Keratinocyte (primary cell): Measurements from ENCODE around the gene CACNB4. TPM values are rescaled to one million over a fixed set of nuclear protein-coding genes. Genes with fewer than 3 reads are reported as not detected.

Experiments used
- DNase-seq: peaks from one replicate; pipeline ENCODE4 v3.0.0-alpha.2; 2011; ENCODE audit warnings: low read depth, missing footprints, low spot score
- FAIRE-seq: peaks from 2 replicates; lab custom pipeline; 2011; peaks lifted over from hg19 to GRCh38; lab: Jason Lieb, UNC
- H2AFZ ChIP-seq: 2 replicates; pipeline ENCODE4 v1.6.0; 2012; ENCODE audit warnings: low read length, control low read depth, inconsistent platforms; ENCODE audit not compliant: control insufficient read depth
- H3K27ac ChIP-seq: 2 replicates; pipeline ENCODE4 v1.5.1; 2011; ENCODE audit warnings: low read length; ENCODE audit not compliant: control insufficient read depth, insufficient read depth
- H3K27me3 ChIP-seq: 3 replicates; pipeline ENCODE4 v1.6.0; 2011; ENCODE audit warnings: low read length; ENCODE audit not compliant: control insufficient read depth, insufficient read depth; ENCODE audit errors: extremely low read depth
- H3K36me3 ChIP-seq, 2 experiments: 2 replicates in 1 of 2; 3 replicates in 1 of 2; pipeline ENCODE4 v1.5.1; 2011; ENCODE audit warnings: low read length in 2 of 2, mild to moderate bottlenecking in 1 of 2; ENCODE audit not compliant: control insufficient read depth in 2 of 2, insufficient read depth in 2 of 2; ENCODE audit errors: extremely low read depth in 1 of 2
- H3K4me1 ChIP-seq: 3 replicates; pipeline ENCODE4 v1.5.1; 2011; ENCODE audit warnings: low read length; ENCODE audit not compliant: control insufficient read depth, insufficient read depth; ENCODE audit errors: extremely low read depth
- H3K4me2 ChIP-seq: 3 replicates; pipeline ENCODE4 v1.6.0; 2011; ENCODE audit warnings: low read depth, low read length; ENCODE audit not compliant: control insufficient read depth, insufficient read depth; ENCODE audit errors: extremely low read depth
- H3K4me3 ChIP-seq, 3 experiments: fragments of 200-600 bp in 1 of 3; sonication (generic) in 1 of 3; 2 replicates in 2 of 3; 3 replicates in 1 of 3; pipeline ENCODE4 v1.5.1; 2011 to 2016; ENCODE audit warnings: low read length in 3 of 3, mild to moderate bottlenecking in 3 of 3, control low read depth in 2 of 3, inconsistent platforms in 1 of 3, low read depth in 1 of 3, mixed read lengths in 1 of 3, mixed run types in 1 of 3, moderate library complexity in 1 of 3; ENCODE audit not compliant: control insufficient read depth in 2 of 3, insufficient read depth in 2 of 3; ENCODE audit errors: extremely low read depth in 1 of 3
- H3K79me2 ChIP-seq: 2 replicates; pipeline ENCODE4 v1.6.0; 2012; ENCODE audit warnings: low read length; ENCODE audit not compliant: control insufficient read depth, insufficient read depth
- H3K9ac ChIP-seq: 3 replicates; pipeline ENCODE4 v1.6.0; 2011; ENCODE audit warnings: low read length; ENCODE audit not compliant: control insufficient read depth, insufficient read depth; ENCODE audit errors: extremely low read depth
- H3K9me1 ChIP-seq: 3 replicates; pipeline ENCODE4 v1.6.0; 2011; ENCODE audit warnings: low read length; ENCODE audit not compliant: control insufficient read depth, insufficient read depth; ENCODE audit errors: extremely low read depth
- H3K9me3 ChIP-seq: 2 replicates; pipeline ENCODE4 v1.5.1; 2012; ENCODE audit warnings: low read depth, low read length; ENCODE audit not compliant: control insufficient read depth
- H4K20me1 ChIP-seq: 3 replicates; pipeline ENCODE4 v1.6.0; 2011; ENCODE audit warnings: low read length; ENCODE audit not compliant: control insufficient read depth, insufficient read depth; ENCODE audit errors: extremely low read depth
- EZH2 ChIP-seq: IDR thresholded peaks from one replicate; pipeline ENCODE4 v1.6.1; 2012; ENCODE audit warnings: inconsistent platforms, mild to moderate bottlenecking, low read length, moderate library complexity
- dilution Hi-C: fragments of 300-500 bp; cut with MboI; formaldehyde crosslinking; loops from one replicate; pipeline ENCODE4 v1.7.0; 2020; ENCODE audit warnings: low sequenced_read_pairs; ENCODE audit not compliant: extremely low pct_ligation_motif_present
- polyA plus RNA-seq, 5 experiments: library from polyadenylated mRNA; depleted of rRNA in 3 of 5; stranded (reverse) in 3 of 5; stranded (forward) in 1 of 5; unstranded in 1 of 5; fragments of >200 nt; gene quantifications; 1 replicate in 1 of 5; 2 replicates in 3 of 5; 3 replicates in 1 of 5; pipeline versions ENCODE4 v1.2.1 to v1.2.3, GENCODE V29; 2011 to 2012; ENCODE audit warnings: missing spikeins in 2 of 5, low read depth in 1 of 5, low replicate concordance in 1 of 5
- TF ChIP-seq, protein P1 (sequence below), 3 experiments: IDR thresholded peaks in 1 of 3; conservative IDR thresholded peaks in 1 of 3; optimal IDR thresholded peaks in 1 of 3; 2 replicates in 2 of 3; 3 replicates in 1 of 3; pipeline versions ENCODE3 to v1.5.1; 2011; ENCODE audit warnings: low read length in 3 of 3, mild to moderate bottlenecking in 3 of 3, moderate library complexity in 2 of 3, control low read depth in 1 of 3, inconsistent platforms in 1 of 3; ENCODE audit not compliant: insufficient read depth in 2 of 3; ENCODE audit errors: extremely low read depth in 1 of 3

The CACNB4 gene
- polyA plus RNA-seq, 1 donor (not counting 4 experiments of a cell fraction or from before 2014, with no cell fraction given), result 0.30 TPM

DNA sequence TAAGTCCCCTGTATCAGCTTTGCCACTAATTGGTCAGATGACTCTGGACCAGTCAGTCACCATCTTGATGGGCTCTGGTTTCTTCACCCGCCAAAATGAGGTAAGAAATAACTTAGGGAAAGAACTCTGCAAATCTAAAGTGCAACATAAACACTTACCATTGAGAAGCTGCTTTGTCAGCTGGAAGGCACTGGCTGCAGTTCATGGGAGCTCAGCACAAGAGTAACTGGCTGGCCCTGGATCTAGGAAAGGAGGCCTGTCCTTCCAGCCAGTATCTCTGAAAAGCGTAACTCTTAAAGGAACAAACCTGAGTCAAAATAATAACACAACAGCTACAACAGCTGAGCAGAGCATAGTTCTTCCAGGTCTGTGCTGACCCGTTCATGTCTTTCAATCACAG is 123.9 kb downstream of the CACNB4 start:
- no peak overlapping the region for H2AFZ ChIP-seq
- no peak overlapping the region for H3K4me2 ChIP-seq
- no peak overlapping the region for H3K9ac ChIP-seq
- H3K36me3 ChIP-seq, result no peaks in the 10 kb centered on the region
- H4K20me1 ChIP-seq, result no peaks in the 10 kb centered on the region
- H3K4me3 ChIP-seq, result no peak overlapping the region
- H3K4me1 ChIP-seq, result peaks cover 9% of the 10 kb centered on the region
- no peaks in the 10 kb centered on the region for H3K9me3 ChIP-seq
- dilution Hi-C loops, result no loop called here
- TF ChIP-seq, protein P1, sequence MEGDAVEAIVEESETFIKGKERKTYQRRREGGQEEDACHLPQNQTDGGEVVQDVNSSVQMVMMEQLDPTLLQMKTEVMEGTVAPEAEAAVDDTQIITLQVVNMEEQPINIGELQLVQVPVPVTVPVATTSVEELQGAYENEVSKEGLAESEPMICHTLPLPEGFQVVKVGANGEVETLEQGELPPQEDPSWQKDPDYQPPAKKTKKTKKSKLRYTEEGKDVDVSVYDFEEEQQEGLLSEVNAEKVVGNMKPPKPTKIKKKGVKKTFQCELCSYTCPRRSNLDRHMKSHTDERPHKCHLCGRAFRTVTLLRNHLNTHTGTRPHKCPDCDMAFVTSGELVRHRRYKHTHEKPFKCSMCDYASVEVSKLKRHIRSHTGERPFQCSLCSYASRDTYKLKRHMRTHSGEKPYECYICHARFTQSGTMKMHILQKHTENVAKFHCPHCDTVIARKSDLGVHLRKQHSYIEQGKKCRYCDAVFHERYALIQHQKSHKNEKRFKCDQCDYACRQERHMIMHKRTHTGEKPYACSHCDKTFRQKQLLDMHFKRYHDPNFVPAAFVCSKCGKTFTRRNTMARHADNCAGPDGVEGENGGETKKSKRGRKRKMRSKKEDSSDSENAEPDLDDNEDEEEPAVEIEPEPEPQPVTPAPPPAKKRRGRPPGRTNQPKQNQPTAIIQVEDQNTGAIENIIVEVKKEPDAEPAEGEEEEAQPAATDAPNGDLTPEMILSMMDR (optimal IDR thresholded peaks at IDR 0.05 in 1 of 3, IDR thresholded peaks at IDR 0.05 in 1 of 3, conservative IDR thresholded peaks at IDR 0.05 in 1 of 3; ENCODE audit: extremely low read depth in 1 of 3, insufficient read depth in 2 of 3, low read length in 3 of 3), result no peak
- no peak for TF ChIP-seq EZH2
- no peak overlapping the region for H3K27ac ChIP-seq
- peaks cover 10% of the 10 kb centered on the region for H3K27me3 ChIP-seq
- no peak for DNase-seq
- no peaks in the 10 kb centered on the region for H3K79me2 ChIP-seq
- H3K9me1 ChIP-seq, result no peaks in the 10 kb centered on the region
- no peak for FAIRE-seq

DNA sequence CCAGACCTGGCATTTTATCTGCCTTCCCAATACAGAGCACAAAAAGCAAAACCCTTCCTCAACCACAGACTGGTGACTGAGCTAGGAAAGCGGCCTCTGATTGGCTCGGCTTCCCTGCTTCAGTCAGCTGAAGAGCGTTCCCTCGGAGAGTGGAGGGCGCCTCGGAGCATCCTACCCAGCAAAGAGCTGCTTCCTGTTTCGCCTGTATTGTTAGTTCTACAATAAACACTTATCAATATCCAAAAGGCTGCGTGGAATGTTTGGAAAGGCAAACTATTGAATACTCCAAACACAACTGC is 125.0 kb downstream of the CACNB4 start:
- H3K27me3 ChIP-seq, result peaks cover 6% of the 10 kb centered on the region
- TF ChIP-seq EZH2, result no peak
- TF ChIP-seq, protein P1 (optimal IDR thresholded peaks at IDR 0.05 in 1 of 3, IDR thresholded peaks at IDR 0.05 in 1 of 3, conservative IDR thresholded peaks at IDR 0.05 in 1 of 3; ENCODE audit: extremely low read depth in 1 of 3, insufficient read depth in 2 of 3, low read length in 3 of 3), result no peak
- peak overlapping the region; percentile 45 for H2AFZ ChIP-seq
- H3K27ac ChIP-seq, result no peak overlapping the region
- DNase-seq (no peak), FAIRE-seq (peak; percentile 66)
- no peaks in the 10 kb centered on the region for H3K79me2 ChIP-seq
- peaks cover 9% of the 10 kb centered on the region for H3K4me1 ChIP-seq
- H3K4me2 ChIP-seq, result peak overlapping the region; percentile 66
- no peaks in the 10 kb centered on the region for H3K36me3 ChIP-seq
- no peaks in the 10 kb centered on the region for H3K9me1 ChIP-seq
- no peaks in the 10 kb centered on the region for H3K9me3 ChIP-seq
- no peak overlapping the region for H3K9ac ChIP-seq
- H3K4me3 ChIP-seq, result peak overlapping the region in 1 of 3 experiments; percentile 3
- H4K20me1 ChIP-seq, result no peaks in the 10 kb centered on the region
- dilution Hi-C loops, result no loop called here
